GM18520 (cell line): ENCODE data around the gene SLC39A11.
"Not testable (repeated sequence)": the region's sequence is repeated elsewhere in the genome, so short reads cannot be mapped to it uniquely, and the experiment has no call there.

Experiments used
- ATAC-seq: cut with Tn5 transposase; IDR thresholded peaks from one replicate; pipeline ENCODE4 v1.9.1; 2021; ENCODE audit not compliant: unreplicated experiment

SLC39A11 gene

GRCh38 chr17:73013816-73014663 lies 78.4 kb downstream of the SLC39A11 start:
- ATAC-seq, result no peak

- ATAC-seq, result no peak
Observed at GRCh38 chr17:73013301-73013700, 79.2 kb downstream of the SLC39A11 start.

GRCh38 chr17:73011016-73011486 lies 81.4 kb downstream of the SLC39A11 start:
- ATAC-seq, result no peak

GRCh38 chr17:73010414-73010813 lies 82.1 kb downstream of the SLC39A11 start:
- ATAC-seq, result no peak

- no peak for ATAC-seq
Observed at GRCh38 chr17:73007407-73007806, 85.1 kb downstream of the SLC39A11 start.

- ATAC-seq, result no peak
Observed at GRCh38 chr17:73005360-73005759, 87.1 kb downstream of the SLC39A11 start.

- no peak for ATAC-seq
Observed at GRCh38 chr17:73003487-73003886, 89.0 kb downstream of the SLC39A11 start.

GRCh38 chr17:73000832-73001231 lies 91.7 kb downstream of the SLC39A11 start:
- no peak for ATAC-seq

- not testable (repeated sequence) for ATAC-seq
Observed at GRCh38 chr17:72999474-72999873, 93.0 kb downstream of the SLC39A11 start.

- no peak for ATAC-seq
Observed at GRCh38 chr17:72998343-72998742, 94.1 kb downstream of the SLC39A11 start.

GRCh38 chr17:72997559-72997958 lies 94.9 kb downstream of the SLC39A11 start:
- no peak for ATAC-seq

GRCh38 chr17:72996791-72997190 lies 95.7 kb downstream of the SLC39A11 start:
- no peak for ATAC-seq

GRCh38 chr17:72995008-72995656 lies 97.4 kb downstream of the SLC39A11 start:
- ATAC-seq, result no peak

GRCh38 chr17:72992783-72993467 lies 99.6 kb downstream of the SLC39A11 start:
- ATAC-seq, result not testable (repeated sequence)

GRCh38 chr17:72991651-72992050 lies 100.8 kb downstream of the SLC39A11 start:
- no peak for ATAC-seq

- no peak for ATAC-seq
Observed at GRCh38 chr17:72989074-72989610, 103.3 kb downstream of the SLC39A11 start.

GRCh38 chr17:72988451-72988850 lies 104.0 kb downstream of the SLC39A11 start:
- no peak for ATAC-seq

GRCh38 chr17:72987166-72987565 lies 105.3 kb downstream of the SLC39A11 start:
- no peak for ATAC-seq

GRCh38 chr17:72985882-72986720 lies 106.4 kb downstream of the SLC39A11 start:
- ATAC-seq, result no peak

- ATAC-seq, result no peak
Observed at GRCh38 chr17:72984926-72985325, 107.6 kb downstream of the SLC39A11 start.
